ENCODE results near the gene RBM28. TPM values are rescaled to one million over a fixed set of nuclear protein-coding genes. Genes with fewer than 3 reads are reported as not detected.

Gene RBM28
- total and polyA plus RNA-seq, 8 donors: 10.9 to 31.8 (median 16.9) TPM

- intact Hi-C loops (cut with DNase I): no loop called here
- no peak for TF ChIP-seq CTCF (IDR thresholded peaks at IDR 0.05)
- no peak for FAIRE-seq
These were observed 13.0 kb upstream of the RBM28 start for GRCh38 chr7:128356546-128357216.

DNA sequence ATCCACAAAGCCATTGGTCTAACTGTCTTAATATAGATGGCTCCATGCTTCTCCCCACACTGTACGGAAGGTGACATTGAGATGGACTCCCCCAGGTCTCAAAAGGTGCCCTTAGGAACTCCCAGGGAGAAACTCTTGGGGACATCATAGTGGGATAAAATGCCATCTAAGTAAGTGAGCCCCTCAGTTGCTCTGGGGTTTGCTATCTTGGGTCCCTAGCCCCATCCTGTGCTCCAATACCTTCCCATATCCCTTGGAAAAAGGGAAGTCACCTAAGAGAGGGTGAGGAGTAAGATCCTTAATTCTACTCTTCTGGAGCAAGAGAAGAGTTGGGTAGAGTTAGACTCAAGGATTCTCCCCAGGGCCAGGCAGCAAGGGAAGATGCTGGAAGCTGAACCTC, 9.9 kb upstream of the RBM28 start:
- intact Hi-C loops (cut with DNase I): no loop called here
- H3K4me1 ChIP-seq: no peaks in the 10 kb centered on the region
- H3K36me3 ChIP-seq: no peaks in the 10 kb centered on the region
- 95 to 99% methylated on average over 1 of the region's 1 CpG for WGBS, 2 donors
- no peak for TF ChIP-seq CTCF (IDR thresholded peaks at IDR 0.05)
- H3K27ac ChIP-seq: no peak overlapping the region
- peaks cover 0 to 4% (median 0%) of the 10 kb centered on the region in 4 donors for H3K27me3 ChIP-seq
- H3K4me3 ChIP-seq: no peak overlapping the region
- DNase-seq (no peak), FAIRE-seq (no peak), ATAC-seq (no peak)
- no peaks in the 10 kb centered on the region for H3K9me3 ChIP-seq

More at GRCh38 chr7:128356546-128357216, 13.0 kb upstream of the RBM28 start:
- no peaks in the 10 kb centered on the region for H3K27me3 ChIP-seq
- DNase-seq (no peak), ATAC-seq (no peak)
- no peaks in the 10 kb centered on the region for H3K36me3 ChIP-seq
- no peak overlapping the region for H3K27ac ChIP-seq
- H3K4me1 ChIP-seq: no peaks in the 10 kb centered on the region
- 85 to 89% methylated on average over 2 of the region's 2 CpGs for WGBS, 2 donors
- no peaks in the 10 kb centered on the region for H3K9me3 ChIP-seq
- H3K4me3 ChIP-seq: no peak overlapping the region

DNA sequence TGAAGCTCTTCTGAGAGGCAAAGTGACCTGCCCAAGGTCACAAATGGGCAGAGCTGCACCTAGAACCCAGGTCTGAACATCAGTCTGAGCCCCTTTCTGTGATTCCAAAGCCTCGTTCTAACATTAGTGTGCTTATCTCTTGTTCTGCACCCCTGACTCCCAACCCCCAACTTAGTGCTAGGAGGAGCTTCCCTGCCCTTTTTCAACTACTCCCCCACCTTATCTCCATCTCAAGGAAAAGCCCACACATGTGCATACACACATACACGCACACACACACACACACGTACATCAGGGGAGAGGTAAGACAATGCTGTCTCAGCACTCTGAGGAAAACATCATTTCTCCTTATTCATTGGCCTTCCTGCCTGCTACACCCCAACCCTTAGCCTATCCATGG, 9.5 kb upstream of the RBM28 start:
- WGBS, 2 donors: 62 to 70% methylated on average over 3 of the region's 3 CpGs
- H3K4me1 ChIP-seq: no peaks in the 10 kb centered on the region
- FAIRE-seq (no peak), DNase-seq (no peak), ATAC-seq (no peak)
- H3K27me3 ChIP-seq: peaks cover 0 to 4% (median 0%) of the 10 kb centered on the region in 4 donors
- no peaks in the 10 kb centered on the region for H3K36me3 ChIP-seq
- no peaks in the 10 kb centered on the region for H3K9me3 ChIP-seq
- no peak overlapping the region for H3K4me3 ChIP-seq
- intact Hi-C loops (cut with DNase I): no loop called here
- no peak for TF ChIP-seq CTCF (IDR thresholded peaks at IDR 0.05)
- H3K27ac ChIP-seq: no peak overlapping the region

DNA sequence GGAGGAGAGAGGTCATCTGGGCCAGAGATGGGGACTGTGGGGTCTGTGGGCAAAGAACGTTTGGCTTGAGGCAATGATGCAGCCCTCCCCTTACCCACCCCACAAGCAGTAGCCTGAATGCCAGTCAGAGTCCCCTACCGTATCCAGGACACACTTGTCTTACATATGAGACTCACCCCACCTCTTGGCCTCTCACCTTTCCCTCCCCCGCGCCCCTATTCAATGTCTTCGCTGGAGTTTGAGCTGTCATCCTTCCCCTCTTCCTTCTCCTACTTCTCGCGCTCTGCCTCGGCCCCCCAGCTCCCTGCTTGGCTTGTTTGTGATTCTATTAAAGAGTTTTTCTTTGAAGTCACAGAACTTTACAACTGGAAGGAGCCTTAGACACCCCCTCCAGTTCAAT, 8.9 kb upstream of the RBM28 start:
- Histone ChIP-seq H3K4me3 (no peak overlapping the region), H3K27me3 (peaks cover 0 to 4% (median 0%) of the 10 kb centered on the region in 4 donors), H3K9me3 (no peaks in the 10 kb centered on the region), H3K4me1 (no peaks in the 10 kb centered on the region), H3K36me3 (no peaks in the 10 kb centered on the region), H3K27ac (no peak overlapping the region)
- intact Hi-C loops (cut with DNase I): no loop called here
- WGBS, 2 donors: 59 to 65% methylated on average over 8 of the region's 8 CpGs
- TF ChIP-seq CTCF (IDR thresholded peaks at IDR 0.05): no peak
- DNase-seq (no peak), FAIRE-seq (no peak), ATAC-seq (no peak)

DNA sequence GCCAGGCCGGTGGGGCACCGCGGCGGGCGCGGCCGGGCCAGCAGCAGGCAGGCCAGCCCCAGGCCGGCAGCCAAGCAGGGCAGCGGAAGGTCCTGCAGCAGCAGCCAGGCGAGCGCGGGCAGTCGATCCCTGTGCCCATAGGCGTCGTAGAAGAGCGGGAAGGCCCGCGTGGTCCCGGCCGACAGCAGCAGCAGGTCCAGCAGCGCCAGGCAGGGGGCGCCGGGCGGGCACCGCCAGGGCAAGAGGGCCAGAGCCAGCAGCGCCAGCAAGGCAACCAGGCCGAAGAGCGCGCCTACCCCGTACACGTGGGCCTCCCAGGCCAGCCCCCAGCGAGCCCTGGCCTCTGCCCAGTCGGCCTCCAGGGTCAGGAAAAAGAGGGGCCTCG, 8.4 kb upstream of the RBM28 start:
- no peak for FAIRE-seq
- intact Hi-C loops (cut with DNase I): no loop called here
- H3K4me3 ChIP-seq: peak overlapping the region in 2 of 4 donors; percentile 13 to 30

More for the DNA sequence above, 8.4 kb upstream of the RBM28 start:
- no peaks in the 10 kb centered on the region for H3K36me3 ChIP-seq
- H3K27ac ChIP-seq: no peak overlapping the region
- peak; percentile 37 to 53 (median 48) for TF ChIP-seq CTCF (IDR thresholded peaks at IDR 0.05)
- ATAC-seq: peak; percentile 74 to 94 (median 87)
- DNase-seq: peak; percentile 53 to 85 (median 65)
- H3K27me3 ChIP-seq: peaks cover 0 to 4% (median 0%) of the 10 kb centered on the region in 4 donors
- WGBS, 2 donors: 8 to 10% methylated on average over 21 to 34 of the region's 34 CpGs
- no peaks in the 10 kb centered on the region for H3K4me1 ChIP-seq
- H3K9me3 ChIP-seq: no peaks in the 10 kb centered on the region

Data from pancreas (tissue), 10 donors.